A549 (cell line): Measurements from ENCODE around the gene ATP13A1.

Experiments used
- CTCF ChIP-seq: fragments of >200 bp; sonication (Bioruptor Twin); formaldehyde crosslinking; IDR thresholded peaks from 3 replicates; pipeline ENCODE4 v1.5.1; 2016
- PBX3 ChIP-seq: IDR thresholded peaks from 2 replicates; pipeline ENCODE4 v1.6.1; 2012
- POLR2A ChIP-seq: IDR thresholded peaks from 2 replicates; pipeline ENCODE4 v1.6.1; 2012; ENCODE audit warnings: mild to moderate bottlenecking, low read length
- RFX5 ChIP-seq: fragments of 450-650 bp; IDR thresholded peaks from 2 replicates; pipeline ENCODE4 v1.7.1; 2014; ENCODE audit warnings: antibody characterized with exemption, mild to moderate bottlenecking, moderate library complexity
- ZC3H11A ChIP-seq: fragments of 450-650 bp; IDR thresholded peaks from 2 replicates; pipeline ENCODE4 v1.6.1; 2014; ENCODE audit warnings: antibody characterized with exemption, mild to moderate bottlenecking
- TF ChIP-seq, protein P1 (sequence below): IDR thresholded peaks from 2 replicates; pipeline ENCODE4 v1.6.1; 2012
- TF ChIP-seq, protein P2 (sequence below): fragments of >200 bp; sonication (Bioruptor Twin); formaldehyde crosslinking; IDR thresholded peaks from 3 replicates; pipeline ENCODE4 v1.6.1; 2016

GRCh38 chr19:19623383-19623782 is 40.1 kb downstream of the ATP13A1 start:
- no peak for TF ChIP-seq CTCF
- no peak for TF ChIP-seq ZC3H11A
- TF ChIP-seq, protein P1, sequence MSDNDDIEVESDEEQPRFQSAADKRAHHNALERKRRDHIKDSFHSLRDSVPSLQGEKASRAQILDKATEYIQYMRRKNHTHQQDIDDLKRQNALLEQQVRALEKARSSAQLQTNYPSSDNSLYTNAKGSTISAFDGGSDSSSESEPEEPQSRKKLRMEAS: no peak
- TF ChIP-seq PBX3: no peak
- no peak for TF ChIP-seq POLR2A
- no peak for TF ChIP-seq RFX5
- TF ChIP-seq, protein P2, sequence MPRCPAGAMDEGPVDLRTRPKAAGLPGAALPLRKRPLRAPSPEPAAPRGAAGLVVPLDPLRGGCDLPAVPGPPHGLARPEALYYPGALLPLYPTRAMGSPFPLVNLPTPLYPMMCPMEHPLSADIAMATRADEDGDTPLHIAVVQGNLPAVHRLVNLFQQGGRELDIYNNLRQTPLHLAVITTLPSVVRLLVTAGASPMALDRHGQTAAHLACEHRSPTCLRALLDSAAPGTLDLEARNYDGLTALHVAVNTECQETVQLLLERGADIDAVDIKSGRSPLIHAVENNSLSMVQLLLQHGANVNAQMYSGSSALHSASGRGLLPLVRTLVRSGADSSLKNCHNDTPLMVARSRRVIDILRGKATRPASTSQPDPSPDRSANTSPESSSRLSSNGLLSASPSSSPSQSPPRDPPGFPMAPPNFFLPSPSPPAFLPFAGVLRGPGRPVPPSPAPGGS: no peak
